ENCODE results near the gene SMIM10L2A. TPM values are rescaled to one million over a fixed set of nuclear protein-coding genes. Genes with fewer than 3 reads are reported as not detected.

SMIM10L2A gene
- total RNA-seq (0.85 TPM), polyA plus RNA-seq (1.4 TPM)

- WGBS = 6% methylated on average over 62 of the region's 100 CpGs
- DNase-seq (ENCODE audit: extremely low spot score) = no peak
- Histone ChIP-seq H3K4me1 (ENCODE audit: insufficient read depth) (peaks cover 1% of the 10 kb centered on the region), H3K27ac (ENCODE audit: low read depth) (no peak within 1 kb of the TSS), H3K4me3 (ENCODE audit: low read depth, low read length) (peak within 1 kb of the TSS; percentile 47), H3K36me3 (ENCODE audit: insufficient read depth) (no peaks in the 10 kb centered on the region)
Measured at GRCh38 chrX:135421932-135422809, at the start of gene SMIM10L2A. TSS of gene SMIM10L2A (plus strand) at chrX:135421944. CDS start at chrX:135422132, 188 bp downstream.

DNA sequence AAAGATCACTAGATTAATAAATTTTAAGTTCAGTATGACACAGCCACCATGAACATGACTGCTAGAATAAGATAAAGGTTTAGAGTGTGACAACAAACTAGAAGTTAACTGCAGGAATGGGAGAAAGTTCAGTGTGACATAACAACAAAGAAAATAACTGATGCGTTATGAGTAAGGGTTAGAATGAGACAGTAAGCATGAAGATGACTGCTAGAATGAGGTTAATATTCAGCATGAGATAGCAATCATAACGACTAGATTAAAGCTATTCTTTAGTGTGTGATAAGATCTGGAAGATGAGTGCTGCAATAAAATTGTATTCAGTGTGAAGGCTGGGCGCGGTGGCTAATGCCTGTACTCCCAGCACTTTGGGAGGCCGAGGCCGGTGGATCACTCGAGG is 48.4 kb upstream of the SMIM10L2A start:
- no peak overlapping the region for H3K27ac ChIP-seq (ENCODE audit: low read depth)
- no peak for DNase-seq (ENCODE audit: extremely low spot score)
- H3K36me3 ChIP-seq (ENCODE audit: insufficient read depth) = no peaks in the 10 kb centered on the region
- no peaks in the 10 kb centered on the region for H3K4me1 ChIP-seq (ENCODE audit: insufficient read depth)
- H3K4me3 ChIP-seq (ENCODE audit: low read depth, low read length) = no peak overlapping the region
- WGBS = 81% methylated on average over 7 of the region's 7 CpGs

DNA sequence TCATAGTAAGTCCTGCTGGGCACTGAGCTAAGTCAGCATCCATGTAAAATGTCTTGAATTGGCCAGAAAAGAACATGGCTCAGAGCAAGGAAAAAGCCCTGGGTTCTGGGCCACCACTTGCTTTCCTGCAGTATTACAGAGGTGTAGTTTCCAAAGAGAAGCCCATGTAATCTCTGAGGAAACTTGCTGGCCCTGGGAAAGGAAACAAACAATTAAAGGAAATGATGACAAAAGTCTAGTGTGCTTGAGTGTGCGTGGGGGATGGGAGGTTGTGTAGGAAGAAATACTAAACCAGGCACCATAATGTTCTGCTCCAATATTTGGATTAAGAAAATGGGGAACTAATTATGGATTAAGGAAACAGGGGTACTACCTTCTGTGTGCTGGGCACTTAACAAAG is 39.5 kb upstream of the SMIM10L2A start:
- DNase-seq (ENCODE audit: extremely low spot score) = no peak
- 83% methylated on average over 1 of the region's 1 CpG for WGBS
- H3K36me3 ChIP-seq (ENCODE audit: insufficient read depth) = no peaks in the 10 kb centered on the region
- H3K4me1 ChIP-seq (ENCODE audit: insufficient read depth) = no peaks in the 10 kb centered on the region
- no peak overlapping the region for H3K4me3 ChIP-seq (ENCODE audit: low read depth, low read length)
- H3K27ac ChIP-seq (ENCODE audit: low read depth) = no peak overlapping the region

DNA sequence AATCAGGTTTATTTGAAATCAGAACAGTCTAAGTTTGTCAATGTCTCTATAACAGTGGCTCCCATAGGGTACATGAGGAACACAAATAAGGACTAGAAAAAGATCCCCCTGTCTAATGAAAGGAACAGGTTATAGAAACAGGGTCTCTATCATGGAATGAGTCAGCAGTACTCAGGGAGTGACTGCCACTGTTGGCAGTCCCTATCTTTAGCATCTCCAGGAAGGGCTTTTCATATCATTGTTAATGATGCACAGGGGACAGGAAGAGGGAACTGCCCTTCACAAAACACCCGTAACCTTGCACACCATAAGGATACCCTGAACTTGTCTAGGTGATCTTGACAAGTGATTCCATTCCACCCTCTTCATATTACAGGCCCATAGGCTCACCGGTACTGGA is 38.5 kb upstream of the SMIM10L2A start:
- WGBS = 78% methylated on average over 2 of the region's 2 CpGs
- no peak for DNase-seq (ENCODE audit: extremely low spot score)
- Histone ChIP-seq H3K4me3 (ENCODE audit: low read depth, low read length) (no peak overlapping the region), H3K4me1 (ENCODE audit: insufficient read depth) (no peaks in the 10 kb centered on the region), H3K36me3 (ENCODE audit: insufficient read depth) (no peaks in the 10 kb centered on the region), H3K27ac (ENCODE audit: low read depth) (no peak overlapping the region)

DNA sequence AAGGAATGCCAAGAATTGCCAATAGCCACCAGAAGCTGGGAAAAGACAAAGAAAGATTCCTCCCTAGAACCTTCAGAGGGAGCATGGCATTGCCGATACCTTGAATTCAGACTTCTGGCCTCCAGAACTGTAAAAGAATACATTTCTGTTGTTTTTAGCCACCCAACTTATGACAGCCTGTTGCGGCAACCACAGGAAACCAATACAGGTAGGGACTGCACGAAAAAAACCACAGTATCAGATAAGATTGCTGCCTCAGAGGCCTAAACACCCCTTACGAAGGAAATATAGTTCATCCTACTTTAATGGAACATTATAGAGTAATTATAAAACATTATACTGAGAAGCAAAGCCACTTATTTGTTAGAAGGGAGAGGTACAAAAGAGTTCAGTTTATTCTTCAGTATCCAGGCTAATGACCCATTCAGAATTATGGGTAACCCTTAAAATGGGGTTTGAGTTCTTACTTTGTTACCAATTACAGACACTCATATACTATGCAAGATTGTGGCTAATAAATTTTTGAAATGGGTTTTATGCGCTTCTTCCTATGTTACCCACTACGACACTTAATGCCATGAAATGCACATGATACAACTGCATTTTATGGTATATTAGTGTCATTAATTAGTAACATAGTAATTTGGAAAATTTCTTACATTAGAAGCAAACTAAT is 37.4 kb upstream of the SMIM10L2A start:
- H3K27ac ChIP-seq (ENCODE audit: low read depth) = no peak overlapping the region
- H3K4me1 ChIP-seq (ENCODE audit: insufficient read depth) = no peaks in the 10 kb centered on the region
- H3K36me3 ChIP-seq (ENCODE audit: insufficient read depth) = no peaks in the 10 kb centered on the region
- WGBS = 78% methylated on average over 6 of the region's 6 CpGs
- no peak for DNase-seq (ENCODE audit: extremely low spot score)
- no peak overlapping the region for H3K4me3 ChIP-seq (ENCODE audit: low read depth, low read length)

DNA sequence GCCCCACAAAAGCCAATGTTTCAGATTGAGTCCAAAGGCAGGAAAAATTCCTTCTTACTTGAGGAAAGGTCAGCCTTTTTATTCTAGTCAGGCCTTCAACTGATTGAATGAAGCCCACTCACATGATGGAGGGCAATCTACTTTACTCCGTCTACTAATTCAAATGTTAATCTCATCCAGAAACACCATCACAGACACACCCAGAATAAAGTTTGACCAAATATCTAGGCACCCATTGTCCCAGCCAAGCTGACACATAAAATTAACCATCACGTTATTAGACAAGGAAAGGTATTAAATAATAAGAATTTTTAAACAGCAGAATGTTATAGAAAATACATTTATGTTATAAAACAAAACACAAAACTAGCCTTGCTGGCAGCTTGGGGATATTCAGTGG is 32.9 kb upstream of the SMIM10L2A start:
- H3K36me3 ChIP-seq (ENCODE audit: insufficient read depth) = no peaks in the 10 kb centered on the region
- H3K27ac ChIP-seq (ENCODE audit: low read depth) = no peak overlapping the region
- no peaks in the 10 kb centered on the region for H3K4me1 ChIP-seq (ENCODE audit: insufficient read depth)
- no peak for DNase-seq (ENCODE audit: extremely low spot score)
- no peak overlapping the region for H3K4me3 ChIP-seq (ENCODE audit: low read depth, low read length)
- 81% methylated on average over 2 of the region's 2 CpGs for WGBS

DNA sequence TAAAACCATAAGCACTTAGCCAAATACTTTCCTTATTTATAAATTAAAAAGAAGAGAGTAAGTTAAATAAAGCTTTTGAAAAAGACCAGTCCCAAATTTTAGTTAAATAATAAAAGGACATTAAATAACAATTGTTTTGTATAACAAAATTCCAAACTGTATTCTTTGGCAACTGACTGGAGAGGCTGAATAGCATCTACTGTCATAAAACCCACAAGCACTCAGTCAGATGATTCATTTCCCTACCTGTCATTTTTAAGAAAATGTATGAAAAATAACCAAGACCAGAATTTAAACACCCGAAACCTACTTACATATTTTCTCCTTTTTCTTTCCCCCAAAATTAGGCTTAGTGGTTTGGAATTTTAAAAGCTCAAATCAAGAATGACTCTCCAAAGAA is 32.5 kb upstream of the SMIM10L2A start:
- H3K4me3 ChIP-seq (ENCODE audit: low read depth, low read length) = no peak overlapping the region
- H3K27ac ChIP-seq (ENCODE audit: low read depth) = no peak overlapping the region
- H3K36me3 ChIP-seq (ENCODE audit: insufficient read depth) = no peaks in the 10 kb centered on the region
- H3K4me1 ChIP-seq (ENCODE audit: insufficient read depth) = no peaks in the 10 kb centered on the region
- 76% methylated on average over 1 of the region's 1 CpG for WGBS
- DNase-seq (ENCODE audit: extremely low spot score) = no peak

- H3K36me3 ChIP-seq (ENCODE audit: insufficient read depth) = no peaks in the 10 kb centered on the region
- H3K27ac ChIP-seq (ENCODE audit: low read depth) = no peak overlapping the region
- WGBS = 61% methylated on average over 2 of the region's 2 CpGs
- no peak overlapping the region for H3K4me3 ChIP-seq (ENCODE audit: low read depth, low read length)
- DNase-seq (ENCODE audit: extremely low spot score) = no peak
- no peaks in the 10 kb centered on the region for H3K4me1 ChIP-seq (ENCODE audit: insufficient read depth)
Measured at GRCh38 chrX:135389717-135390116, 32.0 kb upstream of the SMIM10L2A start.

DNA sequence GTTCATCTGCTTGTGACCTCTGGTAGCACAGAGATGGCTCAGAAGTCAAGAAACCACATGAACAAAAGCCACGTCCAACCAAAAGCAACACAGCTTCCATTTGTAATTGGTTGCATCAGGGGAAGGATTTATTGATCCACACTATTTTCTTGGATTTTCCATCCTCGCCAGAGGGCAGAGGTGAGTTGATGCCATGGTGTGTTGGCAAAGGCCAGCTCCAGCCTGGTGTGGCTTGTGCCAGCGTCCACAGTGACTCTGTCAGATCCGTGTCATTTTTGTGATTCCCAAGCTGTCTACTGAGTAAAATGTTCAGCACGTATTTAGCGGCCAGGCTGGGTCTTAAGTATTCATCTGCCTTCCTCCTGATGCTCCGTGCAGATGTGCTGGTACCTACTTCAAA is 30.0 kb upstream of the SMIM10L2A start:
- Histone ChIP-seq H3K27ac (ENCODE audit: low read depth) (no peak overlapping the region), H3K36me3 (ENCODE audit: insufficient read depth) (no peaks in the 10 kb centered on the region), H3K4me1 (ENCODE audit: insufficient read depth) (no peaks in the 10 kb centered on the region), H3K4me3 (ENCODE audit: low read depth, low read length) (no peak overlapping the region)
- DNase-seq (ENCODE audit: extremely low spot score) = no peak
- 90% methylated on average over 7 of the region's 7 CpGs for whole genome bisulfite sequencing

DNA sequence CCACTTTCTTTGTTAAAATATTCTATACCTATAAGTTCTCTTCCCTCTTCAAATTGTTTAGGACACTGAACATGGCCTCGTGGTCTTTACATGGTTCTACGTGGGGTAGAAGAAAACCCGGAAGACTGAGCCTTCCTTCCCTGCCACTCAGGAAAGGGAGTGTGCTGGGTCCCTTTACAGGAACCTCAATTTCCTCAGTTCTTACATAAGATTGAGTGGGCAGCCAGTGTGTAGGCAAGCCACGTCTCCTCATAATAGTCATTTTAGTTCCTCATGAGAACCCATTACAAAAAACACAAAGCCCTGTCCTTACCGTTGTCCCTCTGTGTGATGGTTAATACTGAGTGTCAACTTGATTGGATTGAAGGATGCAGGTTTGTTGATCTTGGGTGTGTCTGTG is 28.7 kb upstream of the SMIM10L2A start:
- 84% methylated on average over 5 of the region's 5 CpGs for whole genome bisulfite sequencing
- Histone ChIP-seq H3K4me3 (ENCODE audit: low read depth, low read length) (no peak overlapping the region), H3K4me1 (ENCODE audit: insufficient read depth) (no peaks in the 10 kb centered on the region), H3K27ac (ENCODE audit: low read depth) (no peak overlapping the region), H3K36me3 (ENCODE audit: insufficient read depth) (no peaks in the 10 kb centered on the region)
- no peak for DNase-seq (ENCODE audit: extremely low spot score)

DNA sequence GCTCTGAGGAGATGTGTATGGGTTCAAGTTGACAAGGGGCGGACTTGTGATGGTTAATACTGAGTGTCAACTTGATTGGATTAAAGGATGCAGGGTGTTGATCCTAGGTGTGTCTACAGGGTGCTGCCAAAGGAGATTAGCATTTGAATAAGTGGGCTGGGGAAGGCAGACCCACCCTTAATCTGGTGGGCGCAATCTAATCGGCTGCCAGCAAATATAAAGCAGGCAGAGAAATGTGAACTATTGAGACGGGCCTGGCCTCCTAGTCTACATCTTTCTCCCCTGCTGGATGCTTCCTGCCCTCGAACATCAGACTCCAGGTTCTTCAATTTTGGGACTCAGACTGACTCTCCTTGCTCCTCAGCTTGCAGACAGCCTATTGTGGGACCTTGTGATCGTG is 26.7 kb upstream of the SMIM10L2A start:
- H3K4me1 ChIP-seq (ENCODE audit: insufficient read depth) = no peaks in the 10 kb centered on the region
- H3K27ac ChIP-seq (ENCODE audit: low read depth) = no peak overlapping the region
- no peaks in the 10 kb centered on the region for H3K36me3 ChIP-seq (ENCODE audit: insufficient read depth)
- no peak overlapping the region for H3K4me3 ChIP-seq (ENCODE audit: low read depth, low read length)
- DNase-seq (ENCODE audit: extremely low spot score) = no peak
- 71% methylated on average over 6 of the region's 6 CpGs for WGBS

GRCh38 chrX:135396109-135396508 is 25.6 kb upstream of the SMIM10L2A start:
- WGBS = 76% methylated on average over 4 of the region's 4 CpGs
- no peak overlapping the region for H3K27ac ChIP-seq (ENCODE audit: low read depth)
- H3K4me1 ChIP-seq (ENCODE audit: insufficient read depth) = no peaks in the 10 kb centered on the region
- DNase-seq (ENCODE audit: extremely low spot score) = no peak
- H3K36me3 ChIP-seq (ENCODE audit: insufficient read depth) = no peaks in the 10 kb centered on the region
- H3K4me3 ChIP-seq (ENCODE audit: low read depth, low read length) = no peak overlapping the region

DNA sequence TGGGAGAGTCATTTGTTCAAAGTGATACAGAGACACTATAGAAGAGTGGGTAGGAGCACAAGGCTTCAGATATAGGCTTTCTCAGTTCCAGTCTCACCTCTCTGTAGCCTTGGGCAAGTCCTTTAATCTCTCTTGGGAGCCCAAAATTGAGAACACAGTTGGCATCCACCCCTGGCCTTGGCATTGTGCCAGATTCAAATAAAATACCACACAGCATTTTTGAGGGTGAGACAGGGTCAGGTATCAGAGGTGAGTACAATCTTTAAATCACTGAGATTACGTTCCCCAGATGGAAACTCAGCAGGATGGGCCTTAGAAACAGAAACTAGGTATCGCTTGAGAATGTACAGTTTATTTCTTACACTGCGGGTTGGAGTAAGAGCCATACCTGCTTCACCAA is 25.2 kb upstream of the SMIM10L2A start:
- WGBS = 85% methylated on average over 3 of the region's 3 CpGs
- Histone ChIP-seq H3K36me3 (ENCODE audit: insufficient read depth) (no peaks in the 10 kb centered on the region), H3K27ac (ENCODE audit: low read depth) (no peak overlapping the region), H3K4me1 (ENCODE audit: insufficient read depth) (no peaks in the 10 kb centered on the region), H3K4me3 (ENCODE audit: low read depth, low read length) (no peak overlapping the region)
- no peak for DNase-seq (ENCODE audit: extremely low spot score)

DNA sequence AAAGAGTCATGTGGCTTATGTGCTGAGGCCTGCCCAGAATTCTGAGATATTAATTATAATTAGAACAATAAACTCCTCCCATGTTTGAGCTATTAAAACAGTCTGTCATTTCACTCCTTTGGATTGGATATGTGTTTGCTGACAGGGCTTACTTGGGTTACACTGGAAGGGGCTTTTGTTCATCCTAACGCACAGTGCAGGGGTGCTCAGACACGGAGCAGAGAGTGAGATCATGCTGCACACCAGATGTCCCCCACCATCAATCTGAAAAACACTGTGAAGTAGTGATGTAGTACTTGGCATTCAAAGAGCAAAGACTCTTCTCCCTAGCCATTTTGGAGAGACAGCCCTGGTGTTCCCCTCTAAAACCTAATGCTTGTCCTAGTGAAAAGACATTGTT is 24.1 kb upstream of the SMIM10L2A start:
- 67% methylated on average over 2 of the region's 2 CpGs for WGBS
- H3K27ac ChIP-seq (ENCODE audit: low read depth) = no peak overlapping the region
- H3K36me3 ChIP-seq (ENCODE audit: insufficient read depth) = no peaks in the 10 kb centered on the region
- no peak overlapping the region for H3K4me3 ChIP-seq (ENCODE audit: low read depth, low read length)
- no peak for DNase-seq (ENCODE audit: extremely low spot score)
- no peaks in the 10 kb centered on the region for H3K4me1 ChIP-seq (ENCODE audit: insufficient read depth)

Data from urinary bladder (tissue), 4 donors.